CD4-positive, alpha-beta T cell (primary cell): ENCODE results near the gene ZBTB46. TPM values are rescaled to one million over a fixed set of nuclear protein-coding genes. Genes with fewer than 3 reads are reported as not detected.

Source experiments
- ATAC-seq: fragments of 200-7000 bp; cut with Tn5 transposase; one replicate; pipeline ENCODE4 v1.10.0; 2022; ENCODE audit warnings: mild to moderate bottlenecking; ENCODE audit not compliant: poor library complexity
- CTCF ChIA-PET: fragments of 350-600 bp; sonication (Branson Sonifier 250); formaldehyde crosslinking; loops from one replicate; lab custom pipeline; 2021; ENCODE audit warnings: antibody characterized with exemption, inconsistent platforms; lab: Charles Lee
- POLR2A ChIA-PET: fragments of 350-600 bp; sonication (Branson Sonifier 250); formaldehyde crosslinking; loops from one replicate; lab custom pipeline; 2021; ENCODE audit warnings: antibody characterized with exemption, inconsistent platforms; lab: Charles Lee
- DNase-seq, 14 experiments: peaks; one replicate each; pipeline ENCODE4 v3.0.0-alpha.2; 2013 to 2020; ENCODE audit warnings: mixed read lengths in 2 of 14
- H3K27ac ChIP-seq, 2 donors: one replicate each; pipeline versions ENCODE4 v1.5.1 to v1.7.0; 2013; ENCODE audit warnings: low read length in 2 of 2, low read depth in 1 of 2, mild to moderate bottlenecking in 1 of 2
- H3K27me3 ChIP-seq, 2 experiments: 1 replicate in 1 of 2; 2 replicates in 1 of 2; pipeline versions ENCODE4 v1.6.1 to v1.7.0; 2013; ENCODE audit warnings: low read length in 2 of 2, control low read depth in 1 of 2, mild to moderate bottlenecking in 1 of 2, moderate library complexity in 1 of 2; ENCODE audit not compliant: insufficient read depth in 2 of 2, control insufficient read depth in 1 of 2
- H3K36me3 ChIP-seq: one replicate; pipeline ENCODE4 v1.6.1; 2013; ENCODE audit warnings: low read length, control low read depth; ENCODE audit not compliant: insufficient read depth
- H3K4me1 ChIP-seq: one replicate; pipeline ENCODE4 v1.6.1; 2013; ENCODE audit warnings: low read length, control low read depth; ENCODE audit not compliant: insufficient read depth
- H3K4me3 ChIP-seq: one replicate; pipeline ENCODE4 v1.5.1; 2013; ENCODE audit warnings: mild to moderate bottlenecking, low read length, moderate library complexity
- H3K9me3 ChIP-seq, 2 experiments: 1 replicate in 1 of 2; 2 replicates in 1 of 2; pipeline versions ENCODE4 v1.6.1 to v1.7.0; 2013; ENCODE audit warnings: low read length in 2 of 2, mild to moderate bottlenecking in 2 of 2, control low read depth in 1 of 2, moderate library complexity in 1 of 2; ENCODE audit not compliant: control insufficient read depth in 1 of 2, insufficient read depth in 1 of 2
- H3K27ac Mint-ChIP-seq: one replicate; pipeline ENCODE4 v1.8.0; 2020; ENCODE audit warnings: mixed read lengths
- H3K27me3 Mint-ChIP-seq: one replicate; pipeline ENCODE4 v1.8.0; 2021; ENCODE audit warnings: mixed read lengths
- H3K36me3 Mint-ChIP-seq: one replicate; pipeline ENCODE4 v1.8.0; 2021; ENCODE audit warnings: low read depth, mixed read lengths
- H3K4me1 Mint-ChIP-seq: one replicate; pipeline ENCODE4 v1.8.0; 2021; ENCODE audit warnings: low read depth, mixed read lengths
- H3K4me3 Mint-ChIP-seq: one replicate; pipeline ENCODE4 v1.8.0; 2020; ENCODE audit warnings: mild to moderate bottlenecking, mixed read lengths
- H3K9me3 Mint-ChIP-seq: one replicate; pipeline ENCODE4 v1.8.0; 2020; ENCODE audit warnings: mixed read lengths
- CTCF ChIP-seq: fragments of 200-600 bp; IDR thresholded peaks from one replicate; pipeline ENCODE4 v1.8.0; 2022; ENCODE audit warnings: antibody characterized with exemption, mild to moderate bottlenecking
- intact Hi-C, 2 experiments: fragments of 100-400 bp; cut with DNase I in 1 of 2; cut with micrococcal nuclease in 1 of 2; formaldehyde crosslinking; loops; one replicate each; pipeline versions ENCODE4 v1.15.1 to v1.9.0; 2023 to 2025; cut with DNase I, micrococcal nuclease
- total RNA-seq, 174 experiments: library from RNA in 2 of 174; stranded (reverse) in 2 of 174; gene quantifications; one replicate each; pipeline ENCODE4 v1.2.3 and lab custom pipeline; 2021 to 2026

ZBTB46 gene
- total RNA-seq, 2 experiments from 2014 or later = 0.08 to 0.34 TPM

- peak in 2 of 14 experiments; percentile 21 to 39 for DNase-seq
- Mint-ChIP-seq H3K36me3 (peaks cover 23% of the 10 kb centered on the region), H3K27ac (no peak overlapping the region), H3K27me3 (no peaks in the 10 kb centered on the region), H3K4me3 (no peak overlapping the region), H3K9me3 (no peaks in the 10 kb centered on the region), H3K4me1 (peaks cover 44% of the 10 kb centered on the region)
- Histone ChIP-seq H3K27ac (no peak overlapping the region), H3K36me3 (peaks cover 7% of the 10 kb centered on the region), H3K27me3 (no peaks in the 10 kb centered on the region), H3K4me1 (peaks cover 43% of the 10 kb centered on the region), H3K9me3 (peaks cover 0 to 7% of the 10 kb centered on the region in 2 experiments), H3K4me3 (no peak overlapping the region)
- TF ChIP-seq CTCF = no peak
- ChIA-PET CTCF (no interaction called here), POLR2A (no interaction called here)
- no peak for ATAC-seq
- intact Hi-C loops = loop anchor here in 1 of 2 experiments (5.0 to 10.0 kb wide), 2 partner anchors 73 to 206 kb away; partner anchors contain the start of genes RTEL1 and STMN3
Observed at GRCh38 chr20:63860325-63861051, 29.4 kb upstream of the ZBTB46 start.

- Mint-ChIP-seq H3K27me3 (no peaks in the 10 kb centered on the region), H3K9me3 (no peaks in the 10 kb centered on the region), H3K4me3 (no peak overlapping the region), H3K4me1 (peaks cover 36% of the 10 kb centered on the region), H3K36me3 (peaks cover 18% of the 10 kb centered on the region), H3K27ac (peak overlapping the region; percentile 36)
- DNase-seq (no peak), ATAC-seq (no peak)
- peaks cover 0 to 2% of the 10 kb centered on the region in 2 experiments for H3K27me3 ChIP-seq
- peaks cover 0 to 7% of the 10 kb centered on the region in 2 experiments for H3K9me3 ChIP-seq
- intact Hi-C loops = no loop called here
- ChIA-PET POLR2A (no interaction called here), CTCF (interaction anchor here (1.2 kb wide), 1 partner anchor 73 kb away, joined by 4 read pairs; no protein-coding TSS in a partner anchor)
- no peak overlapping the region for H3K4me3 ChIP-seq
- peaks cover 7% of the 10 kb centered on the region for H3K36me3 ChIP-seq
- H3K4me1 ChIP-seq = peaks cover 43% of the 10 kb centered on the region
- no peak for TF ChIP-seq CTCF
- peak overlapping the region in 1 of 2 donors; percentile 42 for H3K27ac ChIP-seq
Observed at GRCh38 chr20:63859166-63859699, 28.2 kb upstream of the ZBTB46 start.

- Mint-ChIP-seq H3K36me3 (peaks cover 12% of the 10 kb centered on the region), H3K9me3 (no peaks in the 10 kb centered on the region), H3K4me3 (no peak overlapping the region), H3K27me3 (no peaks in the 10 kb centered on the region), H3K4me1 (peaks cover 30% of the 10 kb centered on the region), H3K27ac (peak overlapping the region; percentile 36)
- Histone ChIP-seq H3K4me3 (no peak overlapping the region), H3K4me1 (peaks cover 43% of the 10 kb centered on the region), H3K27ac (peak overlapping the region in 1 of 2 donors; percentile 42), H3K36me3 (peaks cover 7% of the 10 kb centered on the region), H3K27me3 (peaks cover 0 to 2% of the 10 kb centered on the region in 2 experiments), H3K9me3 (peaks cover 0 to 7% of the 10 kb centered on the region in 2 experiments)
- ATAC-seq (no peak), DNase-seq (peak in 1 of 14 experiments; percentile 17)
- intact Hi-C loops = no loop called here
- POLR2A ChIA-PET = interaction anchor here (0.6 kb wide), 1 partner anchor 40 kb away, joined by 3 read pairs; no protein-coding TSS in a partner anchor
- CTCF ChIA-PET = interaction anchor here (1.2 kb wide), 1 partner anchor 72 kb away, joined by 4 read pairs; no protein-coding TSS in a partner anchor
- no peak for TF ChIP-seq CTCF
Observed at GRCh38 chr20:63858393-63859165, 27.5 kb upstream of the ZBTB46 start.
